Astrocyte (in vitro differentiated cells and primary cell): ENCODE data around the gene PPM1F.

Experiments used
- CTCF ChIP-seq: IDR thresholded peaks from 2 replicates; pipeline ENCODE4 v1.5.1; 2011; ENCODE audit warnings: low read depth, mild to moderate bottlenecking, inconsistent platforms, low read length, moderate library complexity; ENCODE audit not compliant: insufficient read depth
- EZH2 ChIP-seq: IDR thresholded peaks from 2 replicates; pipeline ENCODE4 v1.6.1; 2012; ENCODE audit warnings: mild to moderate bottlenecking, low read length, inconsistent platforms; ENCODE audit not compliant: insufficient read depth

- TF ChIP-seq CTCF (no peak), EZH2 (no peak)
Observed at GRCh38 chr22:21961127-21961867, 8.6 kb upstream of the PPM1F start.
